AG10803 (cell line): ENCODE results near the gene NTN1.

Experiments
- DNase-seq: peaks from one replicate; pipeline ENCODE4 v3.0.0; 2010; ENCODE audit warnings: low read depth
- H3K4me3 ChIP-seq: 2 replicates; pipeline ENCODE4 v1.5.1; 2011; ENCODE audit warnings: mild to moderate bottlenecking, low read length, control low read depth
- CTCF ChIP-seq: conservative IDR thresholded peaks from 2 replicates; pipeline ENCODE4 v1.5.1; 2011; ENCODE audit warnings: mild to moderate bottlenecking, low read length, control low read depth, inconsistent platforms

NTN1 gene

GRCh38 chr17:9242497-9242881 lies 221.2 kb downstream of the NTN1 start:
- DNase-seq, result no peak
- TF ChIP-seq CTCF, result no peak
- H3K4me3 ChIP-seq, result no peak overlapping the region

GRCh38 chr17:9242983-9243382 lies 221.7 kb downstream of the NTN1 start:
- DNase-seq, result no peak
- no peak for TF ChIP-seq CTCF
- H3K4me3 ChIP-seq, result no peak overlapping the region

- peak; percentile 95 for DNase-seq
- no peak for TF ChIP-seq CTCF
- H3K4me3 ChIP-seq, result no peak overlapping the region
Measured at GRCh38 chr17:9244066-9245052, 223.0 kb downstream of the NTN1 start.

- no peak for TF ChIP-seq CTCF
- no peak overlapping the region for H3K4me3 ChIP-seq
- DNase-seq, result no peak
Measured at GRCh38 chr17:9247401-9247938, 226.2 kb downstream of the NTN1 start.

- no peak for DNase-seq
- H3K4me3 ChIP-seq, result no peak overlapping the region
- no peak for TF ChIP-seq CTCF
Measured at GRCh38 chr17:9249245-9249953, 228.1 kb downstream of the NTN1 start.

- no peak overlapping the region for H3K4me3 ChIP-seq
- no peak for TF ChIP-seq CTCF
- DNase-seq, result no peak
Measured at GRCh38 chr17:9251273-9251672, 230.0 kb downstream of the NTN1 start.

GRCh38 chr17:9253308-9253707 lies 232.0 kb downstream of the NTN1 start:
- DNase-seq, result no peak
- no peak overlapping the region for H3K4me3 ChIP-seq
- no peak for TF ChIP-seq CTCF
